Skeletal muscle tissue (tissue), 4 donors: ENCODE results near the gene BICRAL. TPM values are rescaled to one million over a fixed set of nuclear protein-coding genes. Genes with fewer than 3 reads are reported as not detected.
A peak's percentile ranks its signal among the peaks of the same experiment; 100 is the strongest.
"Not testable (repeated sequence)": the region's sequence is repeated elsewhere in the genome, so short reads cannot be mapped to it uniquely, and the experiment has no call there.

Experiments used
- H3K27ac ChIP-seq: one replicate; pipeline ENCODE4 v1.7.0; 2013; ENCODE audit warnings: mild to moderate bottlenecking, low read depth, low read length, inconsistent platforms
- H3K27me3 ChIP-seq, 3 donors: one replicate each; pipeline ENCODE4 v1.7.0; 2013; ENCODE audit warnings: low read length in 3 of 3; ENCODE audit not compliant: control insufficient read depth in 3 of 3, insufficient read depth in 3 of 3
- H3K36me3 ChIP-seq, 3 donors: one replicate each; pipeline ENCODE4 v1.7.0; 2013; ENCODE audit warnings: low read length in 3 of 3; ENCODE audit not compliant: control insufficient read depth in 3 of 3, insufficient read depth in 3 of 3
- H3K4me1 ChIP-seq, 3 donors: one replicate each; pipeline ENCODE4 v1.7.0; 2013; ENCODE audit warnings: low read length in 3 of 3, mild to moderate bottlenecking in 3 of 3; ENCODE audit not compliant: control insufficient read depth in 3 of 3, insufficient read depth in 3 of 3
- H3K4me3 ChIP-seq, 3 donors: one replicate each; pipeline ENCODE4 v1.7.0; 2013; ENCODE audit warnings: low read length in 3 of 3
- H3K9ac ChIP-seq, 3 donors: one replicate each; pipeline ENCODE4 v1.7.0; 2013; ENCODE audit warnings: low read length in 3 of 3, mild to moderate bottlenecking in 3 of 3, moderate library complexity in 2 of 3, low read depth in 1 of 3
- H3K9me3 ChIP-seq, 3 donors: one replicate each; pipeline ENCODE4 v1.7.0; 2013; ENCODE audit warnings: low read length in 3 of 3; ENCODE audit not compliant: control insufficient read depth in 3 of 3
- total RNA-seq: library from RNA; depleted of rRNA; stranded (reverse); fragments of >200 nt; gene quantifications from one replicate; pipeline ENCODE4 v1.2.3, GENCODE V29; 2014
- donor health status: Osteomylitis.

The BICRAL gene
- total RNA-seq, 1 donor from 2014 or later, result 10.4 TPM

GRCh38 chr6:42860036-42860435, 78.2 kb downstream of the BICRAL start:
- Histone ChIP-seq H3K4me1 (no peaks in the 10 kb centered on the region), H3K4me3 (no peak overlapping the region), H3K9me3 (no peaks in the 10 kb centered on the region), H3K36me3 (peaks cover 48 to 75% (median 64%) of the 10 kb centered on the region in 3 donors), H3K9ac (no peak overlapping the region), H3K27me3 (no peaks in the 10 kb centered on the region), H3K27ac (no peak overlapping the region)

- Histone ChIP-seq H3K9me3 (no peaks in the 10 kb centered on the region), H3K4me3 (no peak overlapping the region), H3K27ac (no peak overlapping the region), H3K4me1 (no peaks in the 10 kb centered on the region), H3K9ac (no peak overlapping the region), H3K36me3 (peaks cover 45 to 75% (median 62%) of the 10 kb centered on the region in 3 donors), H3K27me3 (no peaks in the 10 kb centered on the region)
Observed at GRCh38 chr6:42860481-42860880, 78.6 kb downstream of the BICRAL start.

GRCh38 chr6:42864602-42865001, 82.8 kb downstream of the BICRAL start:
- H3K4me1 ChIP-seq, result no peaks in the 10 kb centered on the region
- H3K4me3 ChIP-seq, result no peak overlapping the region
- no peak overlapping the region for H3K9ac ChIP-seq
- H3K27me3 ChIP-seq, result no peaks in the 10 kb centered on the region
- no peaks in the 10 kb centered on the region for H3K9me3 ChIP-seq
- H3K36me3 ChIP-seq, result peaks cover 33 to 59% (median 57%) of the 10 kb centered on the region in 3 donors
- no peak overlapping the region for H3K27ac ChIP-seq

- no peak overlapping the region for H3K9ac ChIP-seq
- H3K4me3 ChIP-seq, result no peak overlapping the region
- H3K27me3 ChIP-seq, result no peaks in the 10 kb centered on the region
- H3K4me1 ChIP-seq, result no peaks in the 10 kb centered on the region
- H3K9me3 ChIP-seq, result no peaks in the 10 kb centered on the region
- H3K27ac ChIP-seq, result no peak overlapping the region
- H3K36me3 ChIP-seq, result peaks cover 9 to 26% (median 15%) of the 10 kb centered on the region in 3 donors
Observed at GRCh38 chr6:42870145-42870936, 88.5 kb downstream of the BICRAL start.

- H3K9me3 ChIP-seq, result no peaks in the 10 kb centered on the region
- no peak overlapping the region for H3K9ac ChIP-seq
- H3K36me3 ChIP-seq, result peaks cover 5 to 18% (median 9%) of the 10 kb centered on the region in 3 donors
- no peaks in the 10 kb centered on the region for H3K27me3 ChIP-seq
- H3K4me1 ChIP-seq, result no peaks in the 10 kb centered on the region
- no peak overlapping the region for H3K27ac ChIP-seq
- no peak overlapping the region for H3K4me3 ChIP-seq
Observed at GRCh38 chr6:42871711-42872110, 89.9 kb downstream of the BICRAL start.

- H3K4me3 ChIP-seq, result no peak overlapping the region
- H3K9ac ChIP-seq, result no peak overlapping the region
- no peak overlapping the region for H3K27ac ChIP-seq
- H3K4me1 ChIP-seq, result peaks cover 2 to 5% (median 3%) of the 10 kb centered on the region in 3 donors
- H3K9me3 ChIP-seq, result no peaks in the 10 kb centered on the region
- no peaks in the 10 kb centered on the region for H3K27me3 ChIP-seq
- peaks cover 0 to 5% (median 4%) of the 10 kb centered on the region in 3 donors for H3K36me3 ChIP-seq
Observed at GRCh38 chr6:42873313-42873712, 91.5 kb downstream of the BICRAL start.

- peaks cover 0 to 4% (median 0%) of the 10 kb centered on the region in 3 donors for H3K36me3 ChIP-seq
- H3K27me3 ChIP-seq, result no peaks in the 10 kb centered on the region
- H3K4me3 ChIP-seq, result no peak overlapping the region
- peaks cover 10 to 21% (median 14%) of the 10 kb centered on the region in 3 donors for H3K4me1 ChIP-seq
- peak overlapping the region in 2 of 3 donors; percentile 54 to 66 for H3K9ac ChIP-seq
- H3K27ac ChIP-seq, result no peak overlapping the region
- H3K9me3 ChIP-seq, result no peaks in the 10 kb centered on the region
Observed at GRCh38 chr6:42877695-42878094, 95.8 kb downstream of the BICRAL start.

- H3K9ac ChIP-seq, result peak within 1 kb of the TSS; percentile 93 to 98 (median 98)
- H3K27ac ChIP-seq, result peak within 1 kb of the TSS; percentile 89
- peak within 1 kb of the TSS; percentile 83 to 98 (median 96) for H3K4me3 ChIP-seq
- no peaks in the 10 kb centered on the region for H3K27me3 ChIP-seq
- H3K36me3 ChIP-seq, result peaks cover 16 to 23% (median 17%) of the 10 kb centered on the region in 3 donors
- no peaks in the 10 kb centered on the region for H3K9me3 ChIP-seq
- peaks cover 10 to 21% (median 14%) of the 10 kb centered on the region in 3 donors for H3K4me1 ChIP-seq
Observed at GRCh38 chr6:42879372-42880239, 97.8 kb downstream of the BICRAL start, which contains the start of gene RPL7L1. Gene RPL7L1, plus strand, starts transcription at chr6:42879616. Its CDS starts 295 bp downstream, at chr6:42879911.

GRCh38 chr6:42880240-42880817, 98.5 kb downstream of the BICRAL start:
- peaks cover 10 to 21% (median 14%) of the 10 kb centered on the region in 3 donors for H3K4me1 ChIP-seq
- H3K27me3 ChIP-seq, result not testable (repeated sequence)

More at GRCh38 chr6:42880240-42880817, 98.5 kb downstream of the BICRAL start:
- peak overlapping the region; percentile 83 to 98 (median 96) for H3K4me3 ChIP-seq
- peak overlapping the region; percentile 93 to 98 (median 98) for H3K9ac ChIP-seq
- not testable (repeated sequence) for H3K9me3 ChIP-seq
- H3K27ac ChIP-seq, result peak overlapping the region; percentile 89
- peaks cover 23 to 29% (median 23%) of the 10 kb centered on the region in 3 donors for H3K36me3 ChIP-seq
